Raji (cell line): ENCODE data around the gene PAN2.

Experiments used
- POLR2A ChIP-seq: IDR thresholded peaks from 2 replicates; pipeline ENCODE4 v1.6.1; 2011; ENCODE audit warnings: low read depth, low read length, control low read depth; ENCODE audit not compliant: insufficient read depth

Gene PAN2

GRCh38 chr12:56299308-56299852, 34.4 kb downstream of the PAN2 start:
- no peak; the same call in 1 of the 2 replicates for TF ChIP-seq POLR2A

DNA sequence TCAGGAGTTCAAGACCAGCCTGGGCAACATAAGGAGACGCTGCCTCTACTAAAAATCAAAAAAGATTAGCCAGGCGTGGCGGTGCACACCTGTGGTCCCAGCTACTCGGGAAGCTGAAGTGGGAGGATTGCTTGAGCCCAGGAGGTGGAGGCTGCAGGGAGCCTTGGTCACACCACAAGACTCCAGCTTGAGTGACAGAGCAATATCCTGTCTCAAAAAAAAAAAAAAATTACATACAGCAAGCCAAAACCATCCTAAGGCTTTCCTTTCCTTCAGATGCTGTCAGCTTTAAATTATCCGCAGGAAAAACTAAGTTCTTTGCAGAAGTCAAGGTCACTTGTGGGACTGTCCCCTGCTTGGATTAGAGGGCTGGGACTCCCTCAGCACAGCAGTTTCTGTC, 35.0 kb downstream of the PAN2 start:
- TF ChIP-seq POLR2A: no peak

DNA sequence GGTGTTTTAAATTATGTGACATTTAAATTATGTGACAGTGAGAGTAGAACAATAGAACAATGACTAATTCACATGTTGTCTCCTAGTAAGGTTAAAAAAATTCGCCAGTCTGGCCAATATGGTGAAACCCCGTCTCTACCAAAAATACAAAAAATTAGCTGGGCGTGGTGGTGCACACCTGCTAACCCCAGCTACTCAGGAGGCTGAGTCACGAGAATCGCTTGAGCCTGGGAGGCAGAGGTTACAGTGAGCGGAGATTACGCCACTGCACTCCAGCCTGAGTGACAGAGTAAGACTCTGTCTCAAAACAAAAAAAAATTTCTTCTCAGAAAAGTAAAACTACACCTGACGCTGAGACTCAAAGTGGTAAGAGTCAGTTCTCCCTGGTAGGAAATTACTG, 36.4 kb downstream of the PAN2 start:
- no peak for TF ChIP-seq POLR2A

DNA sequence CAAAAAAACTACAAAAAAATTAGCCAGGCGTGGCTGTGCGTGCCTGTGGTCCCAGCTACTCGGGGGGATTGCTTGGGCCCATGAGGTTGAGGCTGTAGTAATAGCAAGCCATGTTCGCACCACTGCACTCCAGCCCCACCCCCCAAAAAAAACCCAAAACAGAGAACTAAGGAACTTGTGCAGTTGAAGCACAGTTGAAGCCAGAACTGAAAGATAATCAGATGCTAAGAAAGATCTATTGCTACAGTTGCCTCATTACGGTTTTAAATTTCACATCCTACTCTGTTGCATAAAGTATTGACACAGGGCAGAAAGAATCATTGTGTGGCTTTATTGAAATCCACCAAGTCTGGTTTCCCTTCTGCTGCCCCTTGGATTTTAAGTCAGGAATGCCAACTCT, 37.5 kb downstream of the PAN2 start:
- no peak for TF ChIP-seq POLR2A

DNA sequence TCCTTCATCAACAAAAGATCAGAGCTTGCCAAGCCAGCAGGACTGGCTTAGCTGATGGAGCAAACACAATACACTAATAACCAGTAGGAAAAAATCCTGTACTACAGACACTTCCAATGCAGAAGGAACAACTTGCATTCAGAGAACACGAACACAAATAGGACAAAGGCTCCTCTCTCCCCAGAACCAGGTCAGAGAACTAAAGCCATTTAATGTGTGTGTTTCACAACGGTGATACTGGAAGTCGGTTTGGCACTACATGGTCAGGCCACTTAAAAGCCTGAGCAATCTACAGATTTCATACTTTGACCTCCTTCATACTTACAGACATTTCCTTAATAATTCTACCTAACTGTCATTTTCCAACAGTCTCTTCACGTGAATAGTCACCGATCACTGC, 40.0 kb downstream of the PAN2 start:
- no peak for TF ChIP-seq POLR2A

DNA sequence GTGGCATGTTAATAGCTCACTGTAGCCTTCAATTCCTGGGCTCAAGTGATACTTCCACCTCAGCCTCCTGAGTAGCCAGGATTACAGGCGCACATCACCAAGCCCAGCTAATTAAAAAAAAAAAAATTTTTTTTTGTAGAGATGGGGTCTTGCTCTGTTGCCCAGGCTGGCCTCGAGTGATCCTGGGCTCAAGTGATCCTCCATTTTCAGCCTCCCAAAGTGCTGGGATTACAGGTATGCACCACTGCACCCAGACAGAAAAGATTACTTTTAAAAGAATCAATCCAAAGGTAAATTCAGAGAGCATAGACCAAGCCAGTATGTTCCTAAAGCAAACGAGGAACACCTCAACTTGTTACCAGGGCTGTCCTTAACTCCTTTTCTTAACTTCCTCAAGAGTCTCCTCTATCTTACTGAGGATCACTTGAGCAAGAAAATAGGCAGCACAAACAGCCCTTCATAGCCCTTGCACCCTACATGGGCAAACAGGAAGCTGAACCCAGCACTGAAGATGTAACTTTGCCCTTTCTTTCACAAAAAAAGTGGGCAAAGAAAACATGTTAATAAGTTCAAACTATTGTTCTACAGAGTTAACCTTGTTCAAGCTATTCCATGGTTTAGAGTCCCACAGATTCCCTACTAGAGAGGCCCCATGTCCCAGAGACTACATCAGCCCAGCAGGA, 45.0 kb downstream of the PAN2 start:
- no peak for TF ChIP-seq POLR2A

DNA sequence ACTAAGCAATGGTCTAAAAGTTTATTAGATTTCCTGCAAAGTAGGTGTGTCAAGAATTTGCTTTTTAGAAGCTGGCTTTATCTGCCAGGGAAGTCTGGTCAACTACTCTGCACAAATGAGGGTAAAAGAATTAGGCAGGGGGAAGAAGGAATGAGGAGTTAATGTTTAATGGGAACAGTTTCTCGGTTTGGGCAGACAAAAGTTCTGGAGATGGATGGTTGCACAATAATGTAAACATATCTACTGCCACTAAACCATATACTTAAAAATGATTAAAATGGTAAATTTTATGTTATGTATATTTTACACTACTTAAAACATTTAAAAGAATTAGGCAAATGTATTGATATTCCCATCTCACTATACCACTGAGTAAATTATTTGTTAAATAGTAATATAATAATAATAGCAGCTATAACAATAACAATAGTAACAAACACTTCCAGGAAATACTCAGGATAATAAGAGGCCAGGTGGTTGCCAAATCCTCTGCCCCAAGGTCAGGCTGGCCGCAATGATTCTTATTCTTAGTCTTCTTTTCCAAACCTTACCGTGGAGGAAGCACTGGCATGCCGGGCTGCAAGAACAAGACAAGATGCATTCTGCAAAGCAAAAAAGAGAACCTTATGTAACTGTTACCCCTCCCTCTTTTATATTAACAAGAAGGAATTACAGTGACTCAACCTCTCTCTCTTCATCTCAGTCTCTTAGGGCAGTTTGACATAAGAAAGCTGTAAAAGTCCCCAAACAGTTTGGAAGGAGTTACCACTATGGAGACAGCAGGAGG, 47.6 kb downstream of the PAN2 start:
- no peak for TF ChIP-seq POLR2A

DNA sequence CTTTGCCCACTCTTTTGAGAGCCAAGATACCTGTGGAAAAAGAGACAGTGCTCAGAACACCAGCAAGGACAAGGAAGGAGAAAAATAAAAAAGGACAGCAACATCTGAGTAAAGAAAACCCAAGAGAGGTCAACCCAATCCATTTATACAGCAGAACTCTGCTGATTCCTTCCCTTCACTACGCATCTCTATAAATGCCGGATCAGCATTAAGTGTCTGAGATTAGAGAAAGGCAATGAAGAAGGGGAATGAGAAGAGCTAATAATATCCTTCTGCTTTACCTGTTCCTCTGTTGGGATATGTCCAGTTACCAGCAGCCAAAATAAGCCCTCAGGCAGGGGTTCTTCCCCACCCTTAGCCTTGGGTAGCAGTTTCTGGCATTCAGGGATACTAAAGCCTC, 51.2 kb downstream of the PAN2 start:
- TF ChIP-seq POLR2A: no peak

DNA sequence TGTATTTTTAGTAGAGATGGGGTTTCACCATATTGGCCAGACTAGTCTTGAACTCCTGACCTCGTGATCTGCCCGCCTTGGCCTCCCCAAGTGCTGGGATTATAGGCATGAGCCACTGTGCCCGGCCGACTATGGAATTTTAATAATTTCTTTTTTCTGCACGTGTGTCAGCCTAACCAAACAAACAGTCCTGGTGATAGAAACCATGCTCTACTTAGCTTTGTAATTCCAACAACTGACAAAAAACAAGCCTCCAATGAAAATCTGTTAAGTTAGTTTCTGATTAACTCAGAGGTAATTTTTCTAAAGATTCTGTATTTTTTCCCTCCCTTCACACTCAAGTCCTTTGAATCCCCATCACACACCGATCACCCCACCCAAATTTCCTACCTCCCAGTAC, 51.8 kb downstream of the PAN2 start:
- TF ChIP-seq POLR2A: no peak

- TF ChIP-seq POLR2A: no peak
These were observed 53.0 kb downstream of the PAN2 start for GRCh38 chr12:56280849-56281248.

GRCh38 chr12:56278905-56279304, 54.9 kb downstream of the PAN2 start:
- TF ChIP-seq POLR2A: no peak

GRCh38 chr12:56274299-56274698, 59.5 kb downstream of the PAN2 start:
- no peak for TF ChIP-seq POLR2A

GRCh38 chr12:56271031-56271430, 62.8 kb downstream of the PAN2 start:
- no peak for TF ChIP-seq POLR2A

DNA sequence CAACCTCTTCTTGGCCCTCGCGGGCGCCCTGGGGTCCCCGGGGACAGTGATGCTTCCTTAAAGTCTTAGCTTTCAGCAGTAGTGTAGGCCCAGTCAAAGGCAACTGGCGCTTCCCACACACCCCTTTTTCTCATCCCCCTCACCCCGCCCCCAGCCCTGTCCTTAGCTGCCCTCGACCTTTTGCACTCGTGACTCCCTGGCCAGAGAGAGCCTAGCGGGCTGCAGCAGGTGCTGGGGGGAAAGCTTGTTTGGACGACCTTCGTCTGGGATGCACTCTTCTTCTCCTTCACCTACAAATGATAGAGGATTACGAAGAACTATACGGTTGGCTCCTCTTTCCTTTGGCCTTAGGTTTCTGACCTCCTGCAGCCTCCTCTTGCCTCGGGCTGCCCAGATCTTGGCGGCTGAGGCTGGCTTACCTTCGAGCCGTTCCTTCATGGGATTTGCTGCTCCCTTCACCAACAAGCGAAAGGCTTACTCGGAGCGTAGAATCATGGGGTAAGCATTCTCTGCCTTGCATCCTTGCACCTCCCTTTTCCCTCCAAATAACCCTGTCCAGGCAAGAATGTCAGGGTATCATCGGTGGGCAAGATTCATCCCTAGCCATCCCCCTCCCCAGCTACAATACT, 66.2 kb downstream of the PAN2 start:
- no peak for TF ChIP-seq POLR2A

- peak; percentile 92 for TF ChIP-seq POLR2A
These were observed 66.9 kb downstream of the PAN2 start, which contains the start of gene COQ10A for GRCh38 chr12:56266693-56267442. COQ10A (plus strand) TSS chr12:56266942; CDS start chr12:56267119, 177 bp downstream.
